Renal cortical epithelial cell (primary cell): ENCODE measurements around the gene GEMIN7. TPM values are rescaled to one million over a fixed set of nuclear protein-coding genes. Genes with fewer than 3 reads are reported as not detected.

Experiments
- DNase-seq: peaks from one replicate; pipeline ENCODE4 v3.0.0-alpha.2; 2011; ENCODE audit warnings: low read depth
- total RNA-seq: library from RNA; depleted of rRNA; stranded (reverse); fragments of >200 nt; gene quantifications from 2 replicates; pipeline ENCODE4 v1.2.3, GENCODE V29; 2014

Gene GEMIN7
- total RNA-seq, 1 donor from 2014 or later, result 21.5 TPM

DNA sequence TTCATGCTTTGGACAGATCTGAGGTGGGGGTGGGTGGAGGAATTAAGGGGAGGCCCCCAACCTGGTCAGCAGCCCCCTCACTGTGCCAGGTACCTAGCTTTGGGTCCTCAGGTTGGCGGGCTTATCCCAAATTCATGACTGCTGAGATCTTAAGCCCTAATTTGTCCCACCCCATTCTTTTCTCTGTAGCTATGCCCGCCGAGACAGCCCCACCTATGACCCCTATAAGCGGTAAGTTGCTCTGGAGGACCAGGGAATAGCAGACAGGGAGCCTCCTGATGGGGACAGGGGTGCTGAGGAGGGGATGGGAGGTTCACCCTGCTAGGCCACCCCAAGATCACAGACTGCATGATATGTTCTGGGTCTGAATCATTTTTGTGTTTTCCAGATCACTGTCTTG, 17.1 kb upstream of the GEMIN7 start:
- DNase-seq, result no peak

DNA sequence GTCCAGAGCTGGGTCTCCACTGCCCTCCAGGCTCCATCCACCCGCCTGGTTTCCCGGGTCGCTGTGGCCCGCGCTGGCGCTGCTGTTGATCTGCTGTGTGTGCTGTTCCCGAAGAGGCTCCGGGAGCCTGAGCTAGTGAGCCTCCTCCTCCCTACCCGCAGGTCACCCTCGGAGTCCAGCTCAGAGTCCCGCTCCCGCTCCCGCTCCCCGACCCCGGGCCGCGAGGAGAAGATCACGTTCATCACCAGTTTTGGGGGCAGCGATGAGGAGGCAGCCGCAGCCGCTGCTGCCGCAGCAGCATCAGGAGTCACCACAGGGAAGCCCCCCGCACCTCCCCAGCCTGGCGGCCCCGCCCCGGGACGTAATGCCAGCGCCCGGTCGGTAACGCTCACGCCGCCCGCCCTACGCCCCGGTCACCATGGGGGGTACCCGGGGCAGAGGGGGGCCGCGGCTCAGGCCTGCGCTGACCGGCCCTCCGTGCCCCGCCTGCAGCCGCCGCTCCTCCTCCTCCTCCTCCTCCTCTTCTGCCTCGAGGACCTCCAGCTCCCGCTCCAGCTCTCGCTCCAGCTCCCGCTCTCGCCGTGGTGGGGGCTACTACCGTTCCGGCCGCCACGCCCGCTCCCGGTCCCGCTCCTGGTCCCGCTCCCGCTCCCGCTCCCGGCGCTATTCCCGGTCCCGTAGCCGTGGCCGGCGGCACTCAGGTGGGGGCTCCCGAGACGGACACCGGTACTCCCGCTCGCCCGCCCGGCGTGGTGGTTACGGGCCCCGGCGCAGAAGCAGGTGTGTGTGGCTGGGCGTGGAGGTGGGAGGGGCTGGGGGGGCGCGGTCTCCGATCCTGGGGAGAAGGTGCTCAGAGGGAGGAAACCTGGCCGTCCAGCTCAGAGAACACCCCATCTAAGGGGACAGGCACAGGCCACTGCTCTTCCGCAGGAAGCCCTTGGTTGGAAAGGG, 14.9 kb upstream of the GEMIN7 start:
- DNase-seq, result no peak

DNA sequence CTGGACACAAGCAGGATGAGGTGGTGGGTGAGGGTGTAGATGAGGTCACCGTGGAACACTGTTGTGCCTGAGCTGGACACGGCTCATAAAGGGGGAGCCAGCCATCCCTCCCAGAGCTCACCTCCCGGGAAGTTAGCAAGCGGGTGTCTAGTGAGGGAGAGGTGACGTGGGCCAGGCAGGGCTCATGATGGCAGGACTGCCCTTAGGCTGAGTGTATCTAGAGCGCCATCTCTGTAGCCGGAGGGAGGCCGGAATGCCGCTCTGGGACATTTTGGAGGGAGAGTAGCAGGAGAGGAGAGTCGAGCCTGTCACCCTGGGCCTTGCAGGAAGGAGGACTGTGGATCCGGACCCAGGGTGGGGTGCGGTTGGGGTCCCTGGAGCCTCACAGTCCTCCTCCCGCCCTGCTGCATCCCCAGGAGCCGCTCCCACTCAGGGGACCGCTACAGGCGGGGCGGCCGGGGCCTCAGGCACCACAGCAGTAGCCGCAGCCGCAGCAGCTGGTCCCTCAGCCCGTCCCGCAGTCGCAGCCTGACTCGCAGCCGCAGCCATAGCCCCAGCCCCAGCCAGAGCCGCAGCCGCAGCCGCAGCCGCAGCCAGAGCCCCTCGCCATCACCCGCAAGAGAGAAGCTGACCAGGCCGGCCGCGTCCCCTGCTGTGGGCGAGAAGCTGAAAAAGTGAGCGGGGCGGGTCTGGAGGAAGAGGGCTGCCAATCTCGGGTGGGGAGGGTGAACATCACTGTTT, 12.0 kb upstream of the GEMIN7 start:
- no peak for DNase-seq

DNA sequence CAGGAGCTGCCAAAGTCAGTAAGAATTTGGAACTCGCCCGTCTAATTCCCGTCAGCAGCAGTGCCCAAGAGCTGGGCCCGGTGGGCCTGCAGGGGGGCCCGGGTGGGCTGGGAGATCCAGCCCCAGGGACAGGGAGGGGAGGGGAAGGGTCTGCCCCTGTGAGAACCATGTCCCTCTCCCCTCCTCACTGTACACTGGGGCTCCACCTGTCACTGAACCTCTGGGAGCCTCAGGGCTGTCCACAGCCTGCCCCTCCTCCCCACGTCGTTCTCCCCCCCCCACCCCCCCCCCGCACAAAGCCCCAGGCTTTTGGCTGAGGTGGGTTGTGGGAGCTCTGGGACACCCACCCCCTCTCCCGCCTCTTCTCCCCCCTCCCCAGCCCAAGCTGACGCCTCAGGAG, 11.0 kb upstream of the GEMIN7 start:
- DNase-seq, result no peak

DNA sequence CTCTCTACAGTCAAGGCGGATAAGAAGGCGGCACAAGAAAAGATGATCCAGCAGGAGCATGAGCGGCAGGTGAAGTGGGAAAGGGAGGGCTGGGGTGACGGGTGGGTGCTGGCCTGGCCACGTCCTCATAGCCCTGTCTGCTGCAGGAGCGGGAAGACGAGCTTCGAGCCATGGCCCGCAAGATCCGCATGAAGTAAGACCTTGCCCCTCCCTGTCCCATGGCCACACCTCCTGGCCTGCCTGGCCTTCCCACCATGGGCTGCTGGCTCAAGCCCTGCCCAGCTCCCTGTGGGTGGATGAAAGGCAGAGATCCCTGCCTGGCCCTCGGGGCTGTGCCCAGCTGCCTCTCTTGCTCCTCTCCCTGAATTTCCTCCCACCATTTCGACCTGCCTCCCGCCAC, 10.0 kb upstream of the GEMIN7 start:
- DNase-seq, result no peak

DNA sequence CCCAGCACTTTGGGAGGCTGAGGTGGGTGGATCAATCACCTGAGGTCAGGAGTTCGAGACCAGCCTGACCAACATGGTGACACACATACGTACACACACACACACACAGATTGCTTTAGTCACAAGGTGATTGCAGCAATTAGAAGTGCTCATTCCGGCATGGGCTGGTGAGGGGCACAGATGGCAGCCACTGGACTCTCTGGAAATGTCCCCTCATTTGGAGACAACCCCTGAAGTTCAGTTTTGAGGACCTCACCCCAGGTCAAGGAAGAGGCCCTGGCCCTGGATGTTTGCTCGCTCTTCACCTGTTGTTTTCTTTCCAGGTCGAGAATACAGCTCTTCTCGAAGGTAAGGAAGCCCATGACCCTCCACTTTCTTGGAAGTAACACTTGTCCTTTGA, 8.8 kb upstream of the GEMIN7 start:
- DNase-seq, result no peak

DNA sequence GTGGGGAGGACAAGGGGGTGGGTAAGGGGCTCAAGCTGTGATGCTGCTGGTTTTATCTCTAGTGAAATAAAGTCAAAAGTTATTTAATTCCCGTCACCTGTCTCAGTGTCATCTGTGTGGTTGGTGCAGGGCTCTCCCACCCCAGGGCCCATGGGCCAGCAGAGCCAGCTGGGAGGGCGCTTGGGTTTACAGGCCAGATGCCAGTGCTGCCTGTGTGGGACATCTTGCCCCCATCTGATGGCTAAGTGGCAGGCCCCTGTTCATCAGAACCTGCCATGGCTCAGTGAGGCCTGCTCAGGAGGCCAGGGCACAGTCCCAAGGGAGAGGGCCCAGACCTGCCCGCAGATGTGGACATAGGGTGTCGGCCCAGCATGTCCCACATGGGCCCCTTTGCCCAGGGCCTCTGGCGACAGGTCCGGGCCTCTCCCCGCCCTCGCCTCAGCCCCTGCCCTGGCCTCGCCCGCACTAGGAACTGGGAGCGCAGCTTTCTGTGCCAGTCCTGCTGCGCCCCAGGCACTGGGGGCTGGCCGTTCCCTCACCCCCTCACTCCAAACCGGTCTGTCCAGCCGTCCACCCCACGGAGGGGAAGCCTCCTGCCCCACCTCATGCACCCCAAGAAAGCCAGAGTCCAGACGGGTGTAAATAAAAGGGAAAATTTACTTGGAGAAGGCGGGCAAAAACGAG, 8.1 kb upstream of the GEMIN7 start:
- no peak for DNase-seq

DNA sequence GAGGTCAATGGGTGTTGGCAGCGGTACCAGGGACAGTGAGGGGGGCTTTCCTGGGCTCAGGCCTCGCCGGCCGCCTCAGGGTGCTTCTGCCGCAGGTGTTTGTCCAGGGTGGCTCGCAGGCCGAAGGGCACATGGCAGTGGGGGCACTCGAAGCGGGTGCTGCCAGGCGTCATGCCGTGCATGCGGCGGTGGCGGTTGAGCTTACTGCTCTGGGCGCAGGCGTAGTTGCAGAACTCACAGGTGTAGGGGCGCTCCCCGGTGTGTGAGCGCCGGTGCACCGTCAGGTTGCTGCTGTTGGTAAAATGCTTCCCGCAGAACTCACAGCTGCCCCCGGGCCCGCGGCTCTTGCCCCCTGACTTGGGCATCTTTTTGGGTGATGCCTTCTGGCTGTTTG, 7.5 kb upstream of the GEMIN7 start:
- no peak for DNase-seq

DNA sequence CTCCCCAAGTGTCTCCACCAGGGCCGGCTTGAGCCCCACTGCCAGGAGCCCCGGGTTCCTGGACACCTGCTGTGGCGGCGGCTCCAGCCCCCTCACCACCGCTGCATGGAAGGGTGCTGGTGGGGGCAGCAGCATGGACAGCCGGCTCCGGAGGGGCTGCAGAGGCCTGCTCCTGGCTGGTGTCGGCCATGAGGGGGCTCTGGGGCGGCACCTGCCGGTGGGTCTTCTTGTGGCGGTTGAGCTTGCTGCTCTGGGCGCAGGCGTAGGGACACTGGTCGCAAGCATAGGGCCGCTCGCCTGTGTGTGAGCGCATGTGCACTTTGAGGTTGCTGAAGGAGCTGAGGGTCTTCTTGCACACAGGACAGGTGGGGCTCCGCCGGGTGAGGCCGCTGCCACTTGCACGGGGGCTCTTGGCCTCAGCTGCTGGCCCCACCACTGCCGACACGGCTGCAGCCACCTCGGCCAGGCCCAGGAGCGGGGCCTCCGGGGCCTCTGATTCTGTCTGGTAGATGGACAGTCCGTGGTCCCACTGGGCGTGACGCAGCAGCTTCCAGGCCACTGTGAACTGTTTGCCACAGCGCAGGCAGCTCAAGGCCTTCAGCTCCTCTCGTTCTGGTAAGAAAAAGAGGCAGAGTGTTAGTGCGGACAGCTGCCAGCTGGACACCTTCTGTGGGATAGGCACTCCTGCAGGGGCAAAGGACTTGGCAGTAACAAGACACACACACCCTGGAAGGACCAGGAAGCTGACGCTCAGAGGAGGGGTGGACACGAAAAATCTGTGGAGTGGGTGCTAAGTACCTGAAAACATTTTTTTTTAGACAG, 6.9 kb upstream of the GEMIN7 start:
- no peak for DNase-seq

DNA sequence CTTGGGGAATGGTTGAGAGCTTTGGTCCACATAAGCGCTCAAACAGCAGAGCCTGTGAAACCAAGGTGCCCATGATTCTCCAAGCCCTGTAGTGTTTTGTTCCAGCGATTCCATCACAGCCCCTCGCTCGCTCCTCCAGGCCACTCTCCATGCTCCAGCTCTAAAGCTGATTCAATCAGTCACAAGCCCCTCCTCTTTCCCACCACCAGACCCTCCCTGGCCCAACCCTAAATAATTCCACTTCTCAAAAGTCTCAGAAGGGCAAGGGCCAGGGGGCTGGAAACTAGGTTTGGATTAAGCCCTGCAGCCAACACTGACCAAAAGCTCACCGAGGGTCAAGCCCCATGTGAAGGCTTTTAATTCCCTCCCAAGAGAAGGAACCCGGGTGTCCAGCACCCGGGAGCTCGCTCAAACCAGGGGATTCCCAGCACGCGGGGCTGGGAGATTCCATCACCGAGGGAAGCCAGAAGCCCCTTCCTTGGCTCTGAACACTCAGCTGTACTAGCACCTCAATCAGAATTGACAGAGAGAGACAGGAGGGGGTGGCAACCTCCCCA, 4.2 kb upstream of the GEMIN7 start:
- DNase-seq, result no peak

DNA sequence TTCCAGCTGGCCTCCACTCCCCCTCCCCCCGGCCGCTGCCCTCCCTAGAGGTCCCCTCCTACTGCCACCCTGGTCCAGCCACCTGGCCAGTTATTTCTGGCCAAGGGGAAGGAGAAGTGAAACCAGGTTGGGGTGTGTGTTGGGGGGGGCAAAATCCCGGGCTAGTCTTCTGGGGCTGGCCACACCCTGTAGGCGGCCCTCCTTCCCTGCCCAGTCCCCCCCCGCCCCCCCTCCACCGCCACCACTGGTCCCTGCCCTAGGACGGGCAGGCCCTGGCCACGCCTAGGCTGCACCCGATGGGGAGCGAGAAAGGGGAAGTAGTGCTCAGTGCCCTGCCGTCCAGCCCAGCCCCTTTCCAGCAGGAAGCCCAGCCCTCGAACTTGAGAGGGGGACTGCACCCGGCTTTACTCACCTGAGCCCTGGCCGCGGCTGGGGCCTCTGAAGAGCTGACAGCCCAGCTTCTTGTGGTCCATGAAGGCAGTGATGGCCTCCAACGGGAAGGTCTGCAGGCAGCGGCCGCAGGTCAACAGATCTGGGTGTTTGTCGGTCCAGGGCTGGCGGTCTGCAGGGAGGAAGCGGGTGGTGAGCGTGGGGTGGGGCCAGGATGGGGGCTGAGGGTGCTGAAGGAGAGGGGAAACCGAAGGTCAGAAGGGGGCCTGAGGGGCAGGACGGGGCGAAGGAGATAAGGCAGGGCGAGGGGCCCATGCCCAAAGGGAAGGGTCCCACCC, 3.6 kb upstream of the GEMIN7 start:
- peak; percentile 50 for DNase-seq

DNA sequence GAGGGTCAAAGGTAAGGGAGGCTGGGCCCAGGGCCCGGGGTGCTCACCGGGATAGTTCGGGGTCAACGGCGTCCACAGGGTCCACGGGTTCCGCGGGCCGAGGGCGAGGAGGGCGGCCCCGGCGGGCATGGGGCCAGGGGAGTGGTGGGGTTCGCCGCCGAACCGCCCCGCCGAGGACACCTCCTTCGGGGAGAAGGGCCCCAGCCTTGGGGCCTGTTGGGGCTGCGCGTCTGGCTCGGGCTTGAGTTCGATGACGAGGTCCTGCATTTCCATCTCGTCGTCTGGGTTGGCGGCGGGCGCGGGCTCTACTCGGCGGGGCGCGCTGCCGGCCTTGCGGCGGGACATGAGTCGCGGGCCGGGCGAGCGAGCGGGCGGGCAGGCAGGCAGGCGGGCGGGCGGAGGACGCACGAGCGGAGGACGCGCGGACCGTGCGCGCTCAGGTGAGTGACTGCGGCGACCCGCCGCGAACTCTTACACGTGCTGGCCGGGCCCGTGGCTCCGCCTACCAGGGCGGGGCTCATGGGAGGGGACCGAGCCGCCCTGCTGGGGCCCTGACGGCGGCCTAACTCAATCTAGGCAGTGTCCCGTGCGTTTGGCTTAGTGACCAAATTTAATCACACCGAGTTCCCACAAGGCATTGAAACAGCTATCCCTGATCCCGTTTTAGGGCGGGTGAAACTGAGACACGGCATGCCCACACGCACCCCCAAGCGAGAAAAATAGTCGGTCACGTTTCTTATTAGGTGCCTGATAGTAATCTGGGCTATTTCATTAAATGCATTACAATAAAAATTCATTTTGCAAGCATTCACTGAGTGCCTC, 2.8 kb upstream of the GEMIN7 start, which contains the start of gene ZNF296:
Gene ZNF296, minus strand, starts transcription at position 450 of the 822 bp plus-strand sequence. Its CDS starts 105 bp downstream, at position 345.
- peak; percentile 17 for DNase-seq

DNA sequence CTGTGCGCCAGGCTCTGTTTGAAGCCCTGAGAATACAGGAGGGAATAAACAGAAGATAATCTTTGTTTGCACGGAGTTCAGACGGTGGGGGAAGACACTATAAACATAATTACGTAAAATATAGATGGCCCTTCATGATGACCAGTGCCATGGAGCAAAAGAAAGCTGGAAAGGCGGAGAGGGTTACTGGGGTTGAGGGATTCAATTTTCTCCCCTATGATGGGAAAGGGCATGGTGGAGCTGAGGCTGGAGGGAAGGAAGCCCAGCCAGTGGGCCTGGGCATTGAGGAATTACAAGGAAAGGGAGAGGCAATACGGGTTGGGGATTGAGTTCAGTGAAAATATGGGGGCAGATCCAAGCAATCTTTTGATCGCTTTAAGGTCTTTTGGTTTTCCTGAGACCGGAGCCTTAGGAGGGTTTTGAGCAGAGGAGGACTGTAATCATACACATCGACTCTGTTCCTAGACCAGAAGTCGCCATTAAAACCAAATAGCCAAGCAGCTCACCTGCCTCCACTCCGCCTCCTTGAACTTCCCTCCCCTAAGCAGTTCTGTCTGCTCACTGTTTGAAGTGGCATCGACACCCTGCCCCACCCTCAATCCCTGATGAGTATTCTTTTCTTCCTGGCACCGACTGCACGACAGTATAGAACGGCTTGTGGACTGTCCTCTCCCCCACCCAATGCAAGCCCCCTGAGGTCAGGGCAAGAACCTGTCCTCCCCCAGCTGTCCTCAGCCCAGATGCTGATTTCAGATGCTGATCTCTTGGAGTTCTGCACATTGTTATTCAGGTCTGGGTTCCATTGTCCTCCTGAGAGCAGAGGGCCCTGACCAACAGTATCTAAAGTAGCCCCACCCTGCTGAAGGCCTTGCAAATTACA, 2.0 kb upstream of the GEMIN7 start:
- DNase-seq, result no peak

DNA sequence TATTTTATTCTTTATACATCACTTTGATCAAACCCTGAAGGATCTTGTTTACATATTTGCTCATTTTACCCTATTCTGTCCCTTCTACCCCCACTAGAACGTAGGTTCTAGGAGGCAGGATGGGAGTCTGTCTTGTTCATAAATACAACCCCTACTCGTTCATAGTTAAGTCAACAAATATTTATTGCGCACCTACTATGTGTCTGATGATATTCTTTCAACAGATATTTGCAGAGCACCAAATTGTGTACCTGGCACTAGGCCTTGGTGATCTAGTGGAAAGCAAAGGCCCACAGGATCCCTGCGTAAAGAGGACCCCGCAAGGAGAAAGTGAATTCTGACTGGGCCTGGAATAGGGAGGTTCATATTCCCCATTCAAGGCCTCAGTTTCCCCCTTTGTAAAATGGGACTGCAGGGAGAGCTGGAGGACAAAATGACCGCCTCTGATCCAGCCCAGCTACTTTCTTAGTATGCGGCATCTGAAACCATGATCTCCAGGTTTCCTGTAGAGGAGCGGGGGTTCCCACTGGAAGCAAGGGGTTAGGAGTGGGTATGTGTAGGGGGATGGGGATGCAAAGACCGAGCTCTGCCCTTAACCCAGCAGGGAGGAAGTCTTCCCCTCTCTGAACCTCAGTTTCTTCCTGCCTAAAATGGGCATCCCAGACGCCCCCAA, 534 bp upstream of the GEMIN7 start:
- no peak for DNase-seq

DNA sequence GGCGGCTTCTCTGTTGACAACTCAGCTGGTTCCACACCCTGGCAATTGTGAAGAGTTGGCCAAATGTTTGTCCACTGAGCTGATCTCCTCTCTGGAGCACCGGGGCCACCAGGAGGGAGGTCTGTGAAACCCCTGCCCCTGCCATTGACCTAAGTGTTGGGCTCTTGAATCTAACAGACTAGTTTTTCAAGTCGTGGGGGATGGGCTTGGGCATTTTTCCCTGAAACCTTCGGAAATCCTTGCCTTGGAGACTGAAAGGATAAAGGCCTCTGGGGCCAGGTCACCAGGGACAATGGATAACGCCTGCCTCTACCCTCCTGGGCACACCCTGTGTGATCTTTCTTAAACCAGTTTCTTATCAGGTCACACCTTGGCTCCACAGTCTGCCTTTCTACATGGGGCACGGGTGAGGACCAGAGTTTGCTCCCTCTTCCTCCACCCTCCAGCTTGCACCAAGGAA, 881 bp downstream of the GEMIN7 start:
- DNase-seq, result no peak

DNA sequence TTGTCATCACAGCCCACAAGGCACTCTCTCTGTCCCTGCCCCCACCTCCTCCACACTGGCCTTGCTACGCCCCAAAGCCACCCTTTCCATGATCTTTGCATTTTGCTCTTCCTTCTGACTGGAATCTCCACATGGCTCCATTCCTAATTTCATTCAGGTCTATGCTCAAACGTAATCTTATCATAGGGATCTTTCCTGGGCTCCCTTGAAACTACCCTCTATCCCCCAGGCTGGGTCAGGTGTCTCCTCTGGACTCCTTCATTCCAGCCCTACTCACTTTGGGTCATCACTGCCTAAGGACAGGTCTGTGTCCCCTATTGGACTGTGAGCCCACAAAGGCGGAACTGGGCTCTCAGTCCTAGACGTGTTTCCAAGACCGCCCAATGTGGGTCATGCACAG, 3.1 kb downstream of the GEMIN7 start:
- no peak for DNase-seq

DNA sequence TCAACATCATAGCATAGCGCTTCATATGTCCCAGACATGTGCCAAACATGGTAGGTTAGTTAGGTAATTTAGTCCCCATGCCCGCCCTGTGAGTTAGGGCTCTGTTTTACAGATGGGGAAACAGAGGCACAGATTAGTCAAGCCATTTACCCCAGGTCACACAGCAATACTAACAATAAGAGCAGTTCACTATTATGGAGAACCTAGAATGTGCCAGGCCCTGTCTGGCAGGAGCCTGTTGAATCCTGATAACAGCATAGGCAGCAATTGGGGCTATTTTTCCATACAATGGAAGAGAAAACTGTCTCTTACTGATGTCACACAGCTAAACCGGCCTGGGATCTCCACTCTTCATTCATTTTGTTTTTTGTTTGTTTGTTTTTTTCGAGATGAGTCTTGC, 7.4 kb downstream of the GEMIN7 start:
- DNase-seq, result no peak

DNA sequence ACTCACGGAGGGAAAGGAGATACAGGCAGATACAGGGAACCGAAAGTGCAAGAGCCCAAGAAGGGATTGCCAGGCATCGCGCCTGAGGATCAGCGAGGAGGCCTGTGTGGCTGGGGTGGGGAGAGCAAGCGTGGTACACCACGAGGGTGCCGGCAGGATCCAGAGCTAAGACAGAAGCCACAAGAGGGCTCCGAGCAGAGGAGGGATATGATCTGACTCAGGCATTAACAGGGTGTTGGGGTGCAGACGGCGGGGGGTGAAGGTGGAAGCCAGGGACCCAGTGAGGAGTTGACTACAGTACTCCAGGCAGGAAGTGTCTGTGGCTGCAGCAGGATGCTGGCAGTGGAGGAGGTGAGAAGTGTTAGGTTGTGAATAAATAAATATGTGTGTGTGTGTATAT, 8.5 kb downstream of the GEMIN7 start:
- no peak for DNase-seq
